PC-3 (cell line): ENCODE results near the gene DTWD2. TPM values are rescaled to one million over a fixed set of nuclear protein-coding genes. Genes with fewer than 3 reads are reported as not detected.
"Not testable (repeated sequence)": the region's sequence is repeated elsewhere in the genome, so short reads cannot be mapped to it uniquely, and the experiment has no call there.

Experiments
- ATAC-seq: fragments of 200-7000 bp; cut with Tn5 transposase; 2 replicates; pipeline ENCODE4 v1.9.1; 2020; ENCODE audit warnings: mild to moderate bottlenecking, moderate library complexity
- BruUV-seq: library from RNA; stranded (reverse); fragments of 400-500 nt; replicated peaks from 2 replicates; lab custom pipeline; 2021; lab: Mats Ljungman, UMichigan
- CTCF ChIA-PET: fragments of 300-600 bp; sonication (Branson Sonifier 250); formaldehyde crosslinking; loops from one replicate; lab custom pipeline; 2022; ENCODE audit warnings: antibody characterized with exemption; lab: Charles Lee
- POLR2A ChIA-PET: fragments of 300-600 bp; sonication (Branson Sonifier 250); formaldehyde crosslinking; loops from one replicate; lab custom pipeline; 2022; ENCODE audit warnings: antibody characterized with exemption; ENCODE audit not compliant: unreplicated experiment; lab: Charles Lee
- DNase-seq: peaks from one replicate; pipeline ENCODE4 v3.0.0-alpha.2; 2015
- H2AFZ ChIP-seq: fragments of 300-600 bp; sonication (generic); 2 replicates; pipeline ENCODE4 v1.6.0; 2016; ENCODE audit warnings: antibody characterized with exemption, low read length
- H3F3A ChIP-seq: fragments of 300-600 bp; sonication (generic); one replicate; pipeline ENCODE4 v1.6.0; 2017; ENCODE audit warnings: antibody characterized with exemption, low read length, control low read depth, mild to moderate bottlenecking; ENCODE audit not compliant: unreplicated experiment
- H3K27ac ChIP-seq: fragments of 300-600 bp; sonication (generic); 2 replicates; pipeline ENCODE4 v1.5.1; 2016; ENCODE audit warnings: mild to moderate bottlenecking, low read length
- H3K27me3 ChIP-seq: fragments of 300-600 bp; sonication (generic); 2 replicates; pipeline ENCODE4 v1.6.1; 2016; ENCODE audit warnings: low read length, mixed read lengths
- H3K36me3 ChIP-seq: fragments of 300-600 bp; sonication (generic); 2 replicates; pipeline ENCODE4 v1.6.1; 2016; ENCODE audit warnings: low read depth, mixed run types, low read length, mixed read lengths
- H3K4me1 ChIP-seq: fragments of 300-600 bp; sonication (generic); 2 replicates; pipeline ENCODE4 v1.5.1; 2016; ENCODE audit warnings: low read length; ENCODE audit not compliant: insufficient read depth
- H3K4me2 ChIP-seq: fragments of 300-600 bp; sonication (generic); 2 replicates; pipeline ENCODE4 v1.6.0; 2016; ENCODE audit warnings: low read length
- H3K4me3 ChIP-seq: fragments of 300-600 bp; sonication (generic); 2 replicates; pipeline ENCODE4 v1.5.1; 2016; ENCODE audit warnings: mild to moderate bottlenecking, low read length, mixed read lengths
- H3K79me2 ChIP-seq: fragments of 300-600 bp; sonication (generic); 2 replicates; pipeline ENCODE4 v1.6.1; 2017; ENCODE audit warnings: low read length, mixed read lengths
- H3K9ac ChIP-seq: fragments of 300-600 bp; sonication (generic); 2 replicates; pipeline ENCODE4 v1.6.0; 2016; ENCODE audit warnings: mild to moderate bottlenecking, low read length
- H3K9me2 ChIP-seq: fragments of 300-600 bp; sonication (generic); replicated peaks from 2 replicates; pipeline ENCODE4 v1.6.1; 2016; ENCODE audit warnings: mixed run types, low read length, mixed read lengths
- H3K9me3 ChIP-seq: fragments of 300-600 bp; sonication (generic); 2 replicates; pipeline ENCODE4 v1.6.1; 2016; ENCODE audit warnings: low read length, mixed read lengths
- H4K20me1 ChIP-seq: fragments of 300-600 bp; sonication (generic); 2 replicates; pipeline ENCODE4 v1.6.1; 2016; ENCODE audit warnings: low read length, mixed read lengths
- EZH2 ChIP-seq: fragments of 300-600 bp; sonication (generic); IDR thresholded peaks from one replicate; pipeline ENCODE4 v1.6.1; 2017; ENCODE audit warnings: antibody characterized with exemption, mild to moderate bottlenecking, low read length; ENCODE audit not compliant: unreplicated experiment
- EZH2phosphoT487 ChIP-seq: fragments of 300-600 bp; sonication (generic); IDR thresholded peaks from 2 replicates; pipeline ENCODE4 v1.6.1; 2018; ENCODE audit warnings: mild to moderate bottlenecking, antibody characterized with exemption, low read length, borderline replicate concordance
- intact Hi-C: fragments of 100-400 bp; cut with micrococcal nuclease; formaldehyde crosslinking; loops from 2 replicates; pipeline ENCODE4 v1.9.0; 2023
- total RNA-seq: library from RNA; depleted of rRNA; stranded (reverse); fragments of >200 nt; gene quantifications from 2 replicates; pipeline ENCODE4 v1.2.3, GENCODE V29; 2014
- TF ChIP-seq, protein P1 (sequence below): fragments of 300-600 bp; sonication (generic); conservative IDR thresholded peaks from 2 replicates; pipeline ENCODE4 v1.5.1; 2017; ENCODE audit warnings: antibody characterized with exemption, low read depth, mild to moderate bottlenecking, low read length

DTWD2 gene
- total RNA-seq, 1 experiment from 2014 or later, result 16.5 TPM

DNA sequence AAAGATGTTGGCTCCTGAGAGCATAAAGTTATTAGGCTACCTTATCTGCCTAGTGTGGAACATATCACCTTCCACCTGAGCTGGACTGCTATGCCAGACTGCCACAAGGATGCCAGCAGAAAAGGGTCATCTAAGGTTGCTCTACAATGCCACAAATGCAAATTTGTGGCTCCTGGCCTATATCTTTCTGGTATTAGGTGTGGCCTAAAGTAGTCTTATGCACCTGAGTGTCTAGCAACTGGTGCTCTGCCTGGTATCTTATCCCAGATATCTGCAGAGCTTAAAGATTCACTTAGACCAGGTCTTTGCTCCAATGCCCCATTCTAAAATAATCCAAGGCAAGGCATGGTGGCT lies 34.7 kb downstream of the DTWD2 start:
- no peaks in the 10 kb centered on the region for H3K9me2 ChIP-seq
- H3K4me2 ChIP-seq, result no peak overlapping the region
- H3K79me2 ChIP-seq, result no peaks in the 10 kb centered on the region
- no peak for DNase-seq
- no TSS peak for BruUV-seq
- H3K4me3 ChIP-seq, result no peak overlapping the region
- H3K9ac ChIP-seq, result no peak overlapping the region
- H2AFZ ChIP-seq, result no peak overlapping the region
- no peaks in the 10 kb centered on the region for H3K9me3 ChIP-seq
- H3K4me1 ChIP-seq, result no peaks in the 10 kb centered on the region
- ATAC-seq, result no peak
- H4K20me1 ChIP-seq, result no peaks in the 10 kb centered on the region
- no peaks in the 10 kb centered on the region for H3K27me3 ChIP-seq
- TF ChIP-seq, protein P1, sequence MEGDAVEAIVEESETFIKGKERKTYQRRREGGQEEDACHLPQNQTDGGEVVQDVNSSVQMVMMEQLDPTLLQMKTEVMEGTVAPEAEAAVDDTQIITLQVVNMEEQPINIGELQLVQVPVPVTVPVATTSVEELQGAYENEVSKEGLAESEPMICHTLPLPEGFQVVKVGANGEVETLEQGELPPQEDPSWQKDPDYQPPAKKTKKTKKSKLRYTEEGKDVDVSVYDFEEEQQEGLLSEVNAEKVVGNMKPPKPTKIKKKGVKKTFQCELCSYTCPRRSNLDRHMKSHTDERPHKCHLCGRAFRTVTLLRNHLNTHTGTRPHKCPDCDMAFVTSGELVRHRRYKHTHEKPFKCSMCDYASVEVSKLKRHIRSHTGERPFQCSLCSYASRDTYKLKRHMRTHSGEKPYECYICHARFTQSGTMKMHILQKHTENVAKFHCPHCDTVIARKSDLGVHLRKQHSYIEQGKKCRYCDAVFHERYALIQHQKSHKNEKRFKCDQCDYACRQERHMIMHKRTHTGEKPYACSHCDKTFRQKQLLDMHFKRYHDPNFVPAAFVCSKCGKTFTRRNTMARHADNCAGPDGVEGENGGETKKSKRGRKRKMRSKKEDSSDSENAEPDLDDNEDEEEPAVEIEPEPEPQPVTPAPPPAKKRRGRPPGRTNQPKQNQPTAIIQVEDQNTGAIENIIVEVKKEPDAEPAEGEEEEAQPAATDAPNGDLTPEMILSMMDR, result no peak
- no peak for TF ChIP-seq EZH2
- TF ChIP-seq EZH2phosphoT487, result no peak
- ChIA-PET CTCF (no interaction called here), POLR2A (no interaction called here)
- H3K36me3 ChIP-seq, result no peaks in the 10 kb centered on the region
- intact Hi-C loops, result no loop called here
- no peaks in the 10 kb centered on the region for H3F3A ChIP-seq
- H3K27ac ChIP-seq, result no peak overlapping the region

DNA sequence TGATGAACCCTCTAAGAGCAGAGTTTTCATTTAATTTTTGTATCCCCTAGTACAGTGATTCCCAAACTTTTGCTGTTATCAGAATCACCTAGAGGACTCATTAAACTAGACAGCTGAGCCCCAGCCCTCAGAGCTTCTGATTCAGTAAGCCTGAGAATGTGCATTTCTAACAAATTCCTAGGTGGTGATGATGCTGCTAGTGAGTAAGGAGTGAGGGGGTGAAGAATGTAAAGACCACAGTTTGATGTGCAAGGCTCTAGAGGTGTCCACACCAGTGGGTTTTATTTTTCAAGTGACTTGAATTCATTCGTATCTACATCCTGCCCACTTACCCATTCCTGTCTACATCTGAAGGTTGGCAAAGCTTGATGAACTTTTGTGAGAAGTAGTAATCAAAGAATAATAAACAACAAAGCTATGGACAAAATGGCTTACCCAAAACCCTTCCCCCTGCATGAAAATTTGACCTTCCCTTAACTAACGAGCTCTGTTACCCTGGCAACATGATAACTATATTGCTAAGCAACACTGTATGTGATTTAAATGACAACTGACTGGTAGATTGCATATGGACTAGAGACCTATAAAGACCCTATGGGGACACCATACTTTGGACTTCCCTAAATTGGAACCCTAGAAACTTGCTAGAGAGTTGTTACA lies 35.2 kb downstream of the DTWD2 start:
- CTCF ChIA-PET, result no interaction called here
- POLR2A ChIA-PET, result no interaction called here
- Histone ChIP-seq H3K9me2 (no peaks in the 10 kb centered on the region), H3K4me2 (no peak overlapping the region), H3K36me3 (no peaks in the 10 kb centered on the region), H3K27me3 (no peaks in the 10 kb centered on the region), H3K27ac (no peak overlapping the region), H4K20me1 (no peaks in the 10 kb centered on the region), H3F3A (no peaks in the 10 kb centered on the region), H3K9ac (no peak overlapping the region), H3K9me3 (no peaks in the 10 kb centered on the region), H3K79me2 (no peaks in the 10 kb centered on the region), H3K4me1 (no peaks in the 10 kb centered on the region), H2AFZ (no peak overlapping the region), H3K4me3 (no peak overlapping the region)
- ATAC-seq, result no peak
- no peak for DNase-seq
- BruUV-seq, result no TSS peak
- intact Hi-C loops, result no loop called here
- no peak for TF ChIP-seq EZH2phosphoT487
- no peak for TF ChIP-seq EZH2
- TF ChIP-seq, protein P1, result no peak

DNA sequence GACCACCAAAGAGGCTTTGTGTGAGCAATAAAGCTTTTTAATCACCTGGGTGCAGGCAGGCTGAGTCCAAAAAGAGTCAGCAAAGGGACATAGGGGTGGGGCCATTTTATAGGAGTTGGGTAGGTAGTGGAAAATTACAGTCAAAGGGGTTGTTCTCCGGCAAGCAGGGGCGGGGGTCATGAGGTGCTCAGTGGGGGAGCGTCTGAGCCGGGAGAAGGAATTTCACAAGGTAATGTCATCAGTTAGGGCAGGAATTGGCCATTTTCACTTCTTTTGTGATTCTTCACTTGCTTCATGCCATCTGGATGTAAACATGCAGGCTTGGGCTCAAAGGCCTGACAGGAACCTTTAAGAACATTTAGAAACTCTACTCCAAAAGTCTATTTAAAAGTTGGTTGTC lies 36.0 kb downstream of the DTWD2 start:
- intact Hi-C loops, H3K4me2 ChIP-seq, H3K27me3 ChIP-seq, BruUV-seq, H3K27ac ChIP-seq, H3F3A ChIP-seq, POLR2A ChIA-PET, CTCF ChIA-PET, ATAC-seq, H4K20me1 ChIP-seq, H3K4me3 ChIP-seq, H2AFZ ChIP-seq, H3K79me2 ChIP-seq, H3K9ac ChIP-seq, H3K36me3 ChIP-seq, H3K9me2 ChIP-seq, DNase-seq, H3K9me3 ChIP-seq, H3K4me1 ChIP-seq: not testable (repeated sequence)

DNA sequence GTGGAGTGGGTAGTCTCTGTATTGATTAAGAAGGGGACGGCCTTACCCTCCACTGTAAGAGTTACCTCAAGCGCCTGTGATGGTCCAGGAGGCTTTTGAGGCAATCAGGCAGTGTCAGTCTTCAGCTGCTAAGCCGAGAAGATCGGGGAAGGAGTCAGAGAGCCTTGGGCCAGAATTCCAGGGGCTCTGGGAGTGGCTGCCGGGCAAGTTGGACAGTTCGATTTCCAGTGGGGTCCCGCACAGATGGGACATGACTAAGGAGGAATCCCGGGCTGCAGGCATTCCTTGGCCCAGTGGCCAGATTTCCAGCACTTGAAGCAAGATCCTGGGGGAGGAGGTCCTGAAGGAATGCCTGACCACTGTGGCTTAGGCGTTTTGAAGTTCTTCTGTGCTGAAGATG lies 38.0 kb downstream of the DTWD2 start:
- intact Hi-C loops, POLR2A ChIA-PET, ATAC-seq, H3K4me3 ChIP-seq, H3K4me2 ChIP-seq, H3K9ac ChIP-seq, H3K9me2 ChIP-seq, CTCF ChIA-PET, H4K20me1 ChIP-seq, H3K9me3 ChIP-seq, BruUV-seq, H3F3A ChIP-seq, H3K4me1 ChIP-seq, H3K27ac ChIP-seq, H2AFZ ChIP-seq, H3K36me3 ChIP-seq, H3K79me2 ChIP-seq, H3K27me3 ChIP-seq, DNase-seq: not testable (repeated sequence)
